Cardiac septum (tissue), 1 donor: Measurements from ENCODE around the gene P2RX7. TPM values are rescaled to one million over a fixed set of nuclear protein-coding genes. Genes with fewer than 3 reads are reported as not detected.

Source experiments
- total RNA-seq: library from RNA; stranded (reverse); fragmentation: NEBNext Ultra II Directional; extraction: Animal tissue kit (Norgen Biotek cat#: 25700); gene quantifications from one replicate; pipeline ENCODE4 v1.2.1, GENCODE V29; 2021
- donor health status: DM: no; HTN: no; CAD: no.

P2RX7 gene
- total RNA-seq, 1 donor from 2014 or later = 0.65 TPM

Other genes with a start within 250 kb of the P2RX7 start
- 32.2 TPM for gene SPPL3, start 228.5 kb upstream of the P2RX7 start, total RNA-seq
- not detected for gene HNF1A, start 154.3 kb upstream of the P2RX7 start, total RNA-seq
- gene C12orf43, start 116.4 kb upstream of the P2RX7 start, total RNA-seq = 9.1 TPM
- gene OASL, start 93.6 kb upstream of the P2RX7 start, total RNA-seq = 0.27 TPM
- 6.4 TPM for gene P2RX4, start 77.3 kb downstream of the P2RX7 start, total RNA-seq
- gene CAMKK2, start 163.8 kb downstream of the P2RX7 start, total RNA-seq = 17.8 TPM
- gene ANAPC5, start 219.5 kb downstream of the P2RX7 start, total RNA-seq = 53.4 TPM